ENCODE data around the gene IL34.

The IL34 gene

GRCh38 chr16:70653809-70654771 is 7.7 kb downstream of the IL34 start:
- peak; percentile 89 for TF ChIP-seq CTCF (IDR thresholded peaks at IDR 0.05; ENCODE audit: control insufficient read depth, extremely low read depth, insufficient read depth)
- H3K4me3 ChIP-seq (ENCODE audit: low read depth, low read length) = no peak overlapping the region

GRCh38 chr16:70656065-70656711 is 9.8 kb downstream of the IL34 start:
- no peak overlapping the region for H3K4me3 ChIP-seq (ENCODE audit: low read depth, low read length)
- TF ChIP-seq CTCF (IDR thresholded peaks at IDR 0.05; ENCODE audit: control insufficient read depth, extremely low read depth, insufficient read depth) = no peak
- DNase-seq (ENCODE audit: low read depth) = no peak

More at GRCh38 chr16:70653809-70654771, 7.7 kb downstream of the IL34 start:
- DNase-seq (ENCODE audit: low read depth) = peak; percentile 37

- DNase-seq (ENCODE audit: low read depth) = no peak
- H3K4me3 ChIP-seq (ENCODE audit: low read depth, low read length) = no peak overlapping the region
- peak; percentile 21; the same call in 1 of the 2 replicates for TF ChIP-seq CTCF (IDR thresholded peaks at IDR 0.05; ENCODE audit: control insufficient read depth, extremely low read depth, insufficient read depth)
Observed at GRCh38 chr16:70656712-70657263, 10.4 kb downstream of the IL34 start.

GRCh38 chr16:70657956-70658355 is 11.6 kb downstream of the IL34 start:
- no peak for DNase-seq (ENCODE audit: low read depth)
- TF ChIP-seq CTCF (IDR thresholded peaks at IDR 0.05; ENCODE audit: control insufficient read depth, extremely low read depth, insufficient read depth) = no peak
- H3K4me3 ChIP-seq (ENCODE audit: low read depth, low read length) = no peak overlapping the region

GRCh38 chr16:70658921-70659320 is 12.6 kb downstream of the IL34 start:
- no peak for DNase-seq (ENCODE audit: low read depth)
- TF ChIP-seq CTCF (IDR thresholded peaks at IDR 0.05; ENCODE audit: control insufficient read depth, extremely low read depth, insufficient read depth) = no peak
- no peak overlapping the region for H3K4me3 ChIP-seq (ENCODE audit: low read depth, low read length)

- no peak for TF ChIP-seq CTCF (IDR thresholded peaks at IDR 0.05; ENCODE audit: control insufficient read depth, extremely low read depth, insufficient read depth)
- no peak for DNase-seq (ENCODE audit: low read depth)
- no peak overlapping the region for H3K4me3 ChIP-seq (ENCODE audit: low read depth, low read length)
Observed at GRCh38 chr16:70659546-70659945, 13.2 kb downstream of the IL34 start.
